Embryonic facial prominence (tissue), 1 donor: ENCODE measurements around the gene RARB.
A peak's percentile ranks its signal among the peaks of the same experiment; 100 is the strongest.

Experiments used
- DNase-seq: peaks from one replicate; pipeline ENCODE4 v3.0.0-alpha.2; 2016; ENCODE audit errors: extremely low spot score

Gene RARB

DNA sequence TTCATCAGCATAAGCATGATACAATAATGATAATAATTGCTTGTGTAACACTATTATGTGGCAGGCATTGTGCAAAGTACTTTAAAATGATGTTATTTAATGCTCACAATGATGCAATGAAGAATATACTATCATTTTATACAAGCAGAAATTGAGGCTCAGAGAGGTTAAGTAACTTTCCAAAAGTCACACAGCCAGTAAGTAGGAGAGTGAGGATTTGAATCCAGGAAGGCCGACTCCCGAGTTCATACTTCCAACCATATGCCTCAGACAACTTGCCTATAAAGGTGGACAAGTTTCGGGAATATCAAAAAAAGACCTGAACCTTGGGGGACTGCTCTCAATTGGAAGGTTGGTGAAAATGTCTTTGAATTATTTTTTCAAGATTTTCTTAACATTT, 19.9 kb downstream of the RARB start:
- DNase-seq: no peak

DNA sequence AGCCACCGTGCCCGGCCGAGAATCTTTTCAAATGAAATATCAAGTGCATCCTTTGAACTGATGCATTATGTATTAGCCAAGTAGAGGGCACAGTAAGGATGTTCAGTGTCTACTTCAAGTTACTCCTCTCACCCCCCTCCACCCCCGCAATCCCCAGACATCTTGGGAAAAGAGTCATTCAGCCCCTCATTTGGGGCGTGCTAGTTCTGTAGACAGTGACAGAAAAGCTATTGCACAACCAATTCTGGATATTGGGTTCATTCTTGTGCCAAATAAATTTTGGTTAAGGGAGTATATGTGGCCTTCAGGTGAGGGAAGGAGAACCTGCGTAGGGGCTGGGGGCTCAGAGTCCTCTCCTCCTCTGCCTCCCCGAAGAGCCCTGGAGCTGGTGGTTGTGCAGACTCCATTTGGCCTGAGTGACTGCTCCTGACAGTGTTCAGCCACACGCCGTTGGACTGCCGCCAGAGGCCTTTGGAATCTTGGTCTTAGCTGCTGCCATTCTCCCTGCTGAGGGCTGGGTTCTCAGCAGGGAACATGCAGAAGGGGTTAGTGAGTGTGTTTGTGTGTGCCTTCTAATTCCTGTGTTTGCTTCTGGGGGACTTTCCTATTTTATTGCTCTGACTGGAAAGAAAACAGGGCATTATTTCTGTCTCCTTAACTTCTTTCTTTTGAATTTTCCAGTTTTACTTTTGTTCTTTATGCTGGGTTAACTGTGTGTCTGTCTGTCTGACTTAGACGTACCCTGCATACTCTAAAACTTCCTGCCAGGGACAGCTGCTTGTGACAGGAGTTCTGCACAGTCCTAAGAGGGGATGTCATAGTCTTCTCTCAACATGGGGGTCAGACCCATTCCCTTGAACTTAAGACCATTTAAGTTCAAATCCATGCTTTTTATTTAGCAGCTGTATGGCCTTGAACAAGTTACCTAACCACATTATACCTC, 21.0 kb downstream of the RARB start:
- DNase-seq: no peak

DNA sequence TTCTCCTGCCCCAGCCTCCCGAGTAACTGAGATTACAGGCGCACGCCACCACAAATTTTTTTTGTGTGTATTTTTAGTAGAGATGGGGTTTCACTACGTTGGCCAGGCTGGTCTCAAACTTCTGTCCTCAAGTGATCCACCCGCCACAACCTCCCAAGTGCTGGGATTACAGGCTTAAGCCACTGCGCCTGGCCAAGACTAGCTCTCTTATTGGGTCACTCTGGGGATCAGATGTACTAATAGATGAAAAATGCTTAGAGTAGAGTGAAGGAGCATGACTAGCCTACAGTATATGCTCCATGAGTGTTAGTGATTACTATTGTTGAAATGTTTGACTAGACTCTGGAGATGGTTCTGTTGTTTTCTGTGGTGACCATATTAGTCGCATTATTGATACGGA, 21.8 kb downstream of the RARB start:
- no peak for DNase-seq

GRCh38 chr3:25452192-25452591, 24.1 kb downstream of the RARB start:
- DNase-seq: no peak

- no peak for DNase-seq
Observed at GRCh38 chr3:25452740-25453139, 24.7 kb downstream of the RARB start.

DNA sequence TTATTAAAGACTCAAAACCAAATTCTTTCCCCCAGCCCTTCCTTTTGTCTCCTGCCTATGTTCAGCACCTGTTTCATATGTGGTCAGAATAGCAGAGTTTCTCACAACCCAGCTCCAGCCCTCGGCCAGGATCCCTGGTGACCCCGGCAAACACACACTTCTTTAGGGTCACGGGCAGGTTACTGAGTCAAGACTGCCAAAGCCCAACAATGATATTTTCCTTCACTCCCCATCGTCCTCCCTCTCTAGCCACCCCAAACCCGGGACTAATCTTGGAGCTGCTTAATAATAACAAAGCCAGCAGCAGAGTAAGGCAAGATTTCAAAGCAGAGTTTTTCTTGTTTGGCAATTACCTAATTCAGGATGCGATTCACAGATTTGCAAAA, 25.5 kb downstream of the RARB start:
- no peak for DNase-seq

- peak; percentile 84 for DNase-seq
Observed at GRCh38 chr3:25454005-25454927, 26.2 kb downstream of the RARB start.

GRCh38 chr3:25455441-25456132, 27.5 kb downstream of the RARB start:
- no peak for DNase-seq

DNA sequence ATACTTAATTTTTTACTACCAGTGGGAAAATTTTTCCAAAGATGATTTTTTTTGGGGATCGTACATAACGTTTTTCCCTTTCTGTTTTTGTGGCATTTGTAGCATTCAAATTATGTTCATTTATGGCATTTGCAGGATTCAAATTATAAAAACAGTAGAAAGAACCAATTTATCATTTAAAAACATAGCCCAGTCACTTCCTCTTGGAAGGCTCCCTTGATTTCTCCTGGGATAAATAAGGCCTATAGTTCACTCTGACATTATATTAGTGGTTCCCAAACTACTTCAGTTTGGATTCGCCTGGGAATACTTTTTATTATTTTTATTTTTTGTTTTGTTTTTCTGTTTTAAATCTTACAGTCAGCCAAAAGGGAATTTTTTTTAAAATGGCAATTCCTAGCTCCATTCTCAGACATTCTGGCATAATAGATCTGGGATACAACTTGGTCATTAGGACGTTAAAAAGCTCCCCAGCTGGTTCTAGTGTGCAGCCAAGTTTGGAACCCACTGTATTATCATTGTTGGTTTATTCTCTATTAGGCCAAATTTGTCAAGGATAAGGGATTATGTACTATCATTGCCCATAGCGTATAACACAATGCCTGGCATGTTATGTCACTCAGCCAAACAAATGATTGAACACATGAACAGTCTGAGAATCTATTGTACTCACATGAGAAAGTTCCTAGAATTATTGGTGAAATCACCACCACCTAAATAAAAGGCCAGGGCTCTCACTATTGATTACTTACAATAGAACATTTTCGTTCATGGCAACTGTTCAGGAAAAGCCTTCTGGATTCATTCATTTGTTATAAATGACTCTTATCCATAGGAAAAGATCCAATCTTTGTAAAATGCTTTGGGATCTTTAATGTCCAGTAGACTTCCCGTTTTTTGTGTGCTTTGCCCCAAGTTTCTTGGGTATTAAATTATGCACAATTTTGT, 28.9 kb downstream of the RARB start:
- DNase-seq: no peak

DNA sequence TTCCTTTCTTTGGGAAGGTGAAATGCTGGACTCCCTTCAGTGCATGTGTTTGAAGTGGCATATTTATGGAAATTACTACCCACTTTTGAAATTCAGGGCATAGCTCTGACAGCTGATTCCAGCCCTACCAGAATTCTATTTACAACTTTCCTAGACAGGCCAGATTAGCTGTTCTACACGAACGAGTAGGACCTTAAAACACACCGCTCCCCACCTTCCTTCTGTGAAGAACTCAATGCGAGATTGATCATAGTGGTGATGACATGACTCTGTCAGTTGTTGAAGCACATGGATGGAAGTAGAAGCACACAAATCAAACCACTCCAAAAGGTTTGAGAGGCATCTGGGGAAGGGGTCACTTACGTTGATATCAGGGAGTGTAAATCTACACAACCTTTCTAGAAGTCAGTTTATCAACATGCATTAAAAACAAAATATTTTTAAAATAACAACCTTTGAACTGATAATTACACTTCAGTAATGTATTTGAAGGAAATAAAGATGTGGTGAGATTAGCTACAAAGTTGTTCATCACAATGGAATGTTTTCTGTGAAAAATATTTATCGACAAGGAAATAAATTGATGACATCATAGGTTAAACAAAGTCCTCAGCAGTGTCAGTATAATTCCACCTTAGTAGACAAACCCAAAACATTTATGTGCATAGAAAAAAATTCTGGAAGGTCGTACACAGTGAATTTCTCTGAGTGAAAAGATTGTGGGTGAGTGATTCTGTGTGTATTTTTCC, 29.8 kb downstream of the RARB start:
- DNase-seq: no peak

GRCh38 chr3:25458420-25458814, 30.4 kb downstream of the RARB start:
- DNase-seq: no peak

GRCh38 chr3:25460751-25461150, 32.7 kb downstream of the RARB start:
- DNase-seq: no peak

GRCh38 chr3:25461946-25462345, 33.9 kb downstream of the RARB start:
- DNase-seq: no peak

DNA sequence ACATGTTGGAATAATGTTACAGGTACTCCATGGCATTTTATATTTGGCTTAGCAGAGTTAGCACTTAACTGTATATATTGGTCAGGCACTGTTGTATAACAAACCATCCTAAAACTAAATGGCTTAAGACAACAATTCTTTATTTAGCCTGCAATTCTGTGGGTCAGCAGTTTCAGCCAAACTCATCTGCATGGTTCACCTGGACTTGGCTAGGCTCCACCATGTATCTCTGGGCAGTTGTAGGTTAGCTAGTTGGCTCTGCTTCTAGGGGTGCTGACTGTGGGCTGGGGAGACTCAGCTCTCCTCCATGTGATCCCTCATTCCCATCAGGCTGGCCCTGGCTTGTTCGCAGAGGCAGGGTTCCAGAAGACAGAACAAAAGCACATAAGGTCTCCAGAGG, 34.4 kb downstream of the RARB start:
- no peak for DNase-seq

- no peak for DNase-seq
Observed at GRCh38 chr3:25463836-25464418, 35.9 kb downstream of the RARB start.

GRCh38 chr3:25465266-25465860, 37.3 kb downstream of the RARB start:
- DNase-seq: no peak

GRCh38 chr3:25468866-25469319, 40.8 kb downstream of the RARB start:
- DNase-seq: no peak

- DNase-seq: no peak
Observed at GRCh38 chr3:25469558-25469957, 41.5 kb downstream of the RARB start.

DNA sequence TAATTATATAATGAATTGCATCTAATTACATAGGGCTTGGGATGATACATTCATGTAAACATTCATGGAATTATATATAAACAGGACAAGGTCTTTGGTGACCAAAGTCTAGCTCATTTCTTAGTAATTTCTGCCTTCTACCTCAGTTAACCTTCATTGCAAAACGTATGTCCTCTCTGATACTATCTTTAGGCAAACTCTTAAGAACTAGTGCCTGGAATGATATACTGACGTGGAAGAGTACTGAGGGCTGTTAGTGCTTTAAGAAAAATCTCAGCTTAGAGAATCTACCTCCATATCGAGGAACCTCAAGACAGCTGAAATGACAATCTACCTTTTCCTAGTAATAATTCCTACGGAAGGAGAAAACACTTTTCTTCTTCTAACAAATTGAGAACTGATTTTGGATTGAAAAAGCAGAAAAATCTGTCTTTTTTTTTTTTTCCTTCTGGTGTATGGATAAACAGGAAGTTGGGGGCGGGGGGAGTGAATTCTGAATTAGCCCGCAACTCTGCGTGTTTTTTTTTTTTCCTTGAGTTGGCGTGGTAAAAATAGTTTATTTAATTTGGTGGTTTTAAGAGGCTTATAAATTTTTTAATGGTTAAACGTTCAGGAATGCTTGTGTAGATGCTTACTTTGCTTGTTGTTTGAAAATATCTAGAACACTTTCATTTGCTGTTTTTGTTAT, 43.2 kb downstream of the RARB start:
- DNase-seq: no peak
